ENCODE results near the gene CHODL.

The CHODL gene

DNA sequence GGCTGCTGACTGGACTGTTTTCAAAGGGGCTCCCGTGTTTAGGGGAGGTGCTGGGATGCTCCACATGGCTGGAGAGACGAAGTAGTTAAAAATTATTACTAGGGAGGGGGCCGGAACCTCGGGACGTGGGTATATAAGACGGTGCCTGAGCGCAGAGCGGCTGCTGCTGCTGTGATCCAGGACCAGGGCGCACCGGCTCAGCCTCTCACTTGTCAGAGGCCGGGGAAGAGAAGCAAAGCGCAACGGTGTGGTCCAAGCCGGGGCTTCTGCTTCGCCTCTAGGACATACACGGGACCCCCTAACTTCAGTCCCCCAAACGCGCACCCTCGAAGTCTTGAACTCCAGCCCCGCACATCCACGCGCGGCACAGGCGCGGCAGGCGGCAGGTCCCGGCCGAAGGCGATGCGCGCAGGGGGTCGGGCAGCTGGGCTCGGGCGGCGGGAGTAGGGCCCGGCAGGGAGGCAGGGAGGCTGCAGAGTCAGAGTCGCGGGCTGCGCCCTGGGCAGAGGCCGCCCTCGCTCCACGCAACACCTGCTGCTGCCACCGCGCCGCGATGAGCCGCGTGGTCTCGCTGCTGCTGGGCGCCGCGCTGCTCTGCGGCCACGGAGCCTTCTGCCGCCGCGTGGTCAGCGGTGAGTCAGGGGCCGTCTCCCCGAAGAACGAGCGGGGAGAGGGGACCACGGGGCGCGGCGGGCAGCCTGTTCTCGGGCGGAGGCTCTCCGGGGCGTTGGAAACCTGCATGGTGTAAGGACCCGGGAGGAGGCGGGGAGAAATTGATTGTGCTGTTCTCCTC lies at the start of gene CHODL:
TSS of gene CHODL (plus strand) at position 163 of the 793 bp plus-strand sequence. CDS start at position 554, 391 bp downstream.
- DNase-seq (ENCODE audit: low read depth in 2 of 2, low spot score in 1 of 2): no peak

GRCh38 chr21:18204931-18205330 lies 39.7 kb upstream of the CHODL start:
- DNase-seq (ENCODE audit: low read depth in 2 of 2, low spot score in 1 of 2): no peak

- DNase-seq (ENCODE audit: low read depth in 2 of 2, low spot score in 1 of 2): no peak
These were observed 26.3 kb upstream of the CHODL start for GRCh38 chr21:18218331-18218730.

GRCh38 chr21:18220498-18220897 lies 24.1 kb upstream of the CHODL start:
- DNase-seq (ENCODE audit: low read depth in 2 of 2, low spot score in 1 of 2): no peak

- no peak for DNase-seq (ENCODE audit: low read depth in 2 of 2, low spot score in 1 of 2)
These were observed 22.3 kb upstream of the CHODL start for GRCh38 chr21:18222346-18222745.

GRCh38 chr21:18228060-18228739 lies 16.4 kb upstream of the CHODL start:
- DNase-seq (ENCODE audit: low read depth in 2 of 2, low spot score in 1 of 2): no peak

DNA sequence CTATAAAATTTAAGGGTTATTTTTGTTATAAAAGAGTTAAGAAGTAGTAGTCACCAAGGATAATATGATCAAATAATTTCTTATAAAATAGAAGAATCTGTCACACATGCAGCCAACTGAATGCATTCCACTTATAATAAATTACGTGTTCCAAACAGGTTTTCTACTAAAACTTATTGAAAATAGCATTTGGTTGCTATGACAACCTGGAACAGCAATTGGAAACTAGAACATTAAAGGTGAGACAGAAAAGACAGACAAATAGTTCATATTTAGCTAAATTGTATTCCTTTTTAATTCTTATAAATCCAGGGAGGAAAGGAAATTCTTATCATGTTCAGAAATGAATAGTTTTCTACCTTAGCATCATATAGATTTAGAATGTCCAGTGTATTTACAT lies 9.1 kb upstream of the CHODL start:
- DNase-seq (ENCODE audit: low read depth in 2 of 2, low spot score in 1 of 2): no peak

DNA sequence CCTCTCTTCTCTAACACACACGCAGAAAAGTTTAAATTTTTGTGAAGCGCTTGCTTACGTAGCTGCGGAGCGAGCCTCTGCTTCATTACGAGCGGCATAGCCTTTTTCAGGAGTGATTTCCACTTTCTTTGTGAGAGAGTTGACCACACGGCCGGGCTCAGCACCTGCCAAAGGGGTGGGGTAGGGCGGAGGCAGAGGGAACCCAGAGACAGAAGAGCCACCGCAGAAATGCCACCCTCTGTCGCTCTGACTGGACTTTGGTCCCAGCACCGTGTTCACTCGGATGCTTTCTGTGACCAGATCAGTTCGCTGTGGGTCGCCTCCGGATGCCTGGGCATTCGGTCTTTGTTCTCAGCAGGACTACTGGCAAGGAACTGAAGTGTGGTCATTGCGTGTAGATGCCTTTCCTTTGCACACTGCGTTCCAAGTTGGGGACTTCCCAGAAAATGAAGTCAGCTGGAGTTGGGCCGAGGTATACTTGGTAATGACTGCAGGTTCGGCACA lies 883 bp downstream of the CHODL start:
- DNase-seq (ENCODE audit: low read depth in 2 of 2, low spot score in 1 of 2): no peak

DNA sequence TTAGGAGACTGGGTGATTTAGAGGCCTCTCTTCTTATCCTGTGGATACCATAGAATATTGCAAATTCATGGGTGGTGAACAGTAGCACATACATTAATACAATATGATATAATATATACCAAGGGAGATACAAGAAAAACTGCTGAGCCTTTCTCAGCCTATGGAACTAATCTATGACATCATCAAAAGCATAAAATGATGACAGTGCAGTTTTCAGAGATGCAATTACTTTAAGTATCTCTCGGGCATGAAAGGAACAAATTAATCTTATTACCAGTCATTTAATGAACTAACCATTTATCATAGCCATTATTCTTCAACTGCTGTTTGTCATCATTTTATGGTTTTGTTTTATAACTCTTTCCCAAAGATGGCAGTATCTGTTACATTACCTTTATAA lies 3.5 kb downstream of the CHODL start:
- DNase-seq (ENCODE audit: low read depth in 2 of 2, low spot score in 1 of 2): no peak

GRCh38 chr21:18249672-18250071 lies 5.0 kb downstream of the CHODL start:
- no peak for DNase-seq (ENCODE audit: low read depth in 2 of 2, low spot score in 1 of 2)

DNA sequence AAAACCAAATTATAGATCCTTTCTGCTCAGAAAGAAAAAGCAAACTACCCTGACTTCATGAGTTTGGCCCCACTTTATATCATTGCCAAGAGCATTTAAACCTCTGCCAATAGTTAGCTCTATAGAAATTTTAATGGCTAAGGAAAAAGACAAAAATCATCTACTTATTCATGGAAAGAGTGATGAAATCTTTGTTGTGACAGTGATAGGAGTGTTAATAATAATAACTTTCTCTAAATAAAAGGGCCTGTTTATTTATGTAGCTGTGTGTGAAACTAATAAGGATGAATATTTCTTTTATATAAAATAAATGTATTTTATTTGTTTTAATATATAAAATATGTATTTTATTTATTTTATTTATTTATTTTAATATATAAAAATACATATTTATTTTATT lies 6.4 kb downstream of the CHODL start:
- DNase-seq (ENCODE audit: low read depth in 2 of 2, low spot score in 1 of 2): no peak

- no peak for DNase-seq (ENCODE audit: low read depth in 2 of 2, low spot score in 1 of 2)
These were observed 7.6 kb downstream of the CHODL start for GRCh38 chr21:18252256-18252655.

GRCh38 chr21:18252680-18253079 lies 8.0 kb downstream of the CHODL start:
- DNase-seq (ENCODE audit: low read depth in 2 of 2, low spot score in 1 of 2): no peak

DNA sequence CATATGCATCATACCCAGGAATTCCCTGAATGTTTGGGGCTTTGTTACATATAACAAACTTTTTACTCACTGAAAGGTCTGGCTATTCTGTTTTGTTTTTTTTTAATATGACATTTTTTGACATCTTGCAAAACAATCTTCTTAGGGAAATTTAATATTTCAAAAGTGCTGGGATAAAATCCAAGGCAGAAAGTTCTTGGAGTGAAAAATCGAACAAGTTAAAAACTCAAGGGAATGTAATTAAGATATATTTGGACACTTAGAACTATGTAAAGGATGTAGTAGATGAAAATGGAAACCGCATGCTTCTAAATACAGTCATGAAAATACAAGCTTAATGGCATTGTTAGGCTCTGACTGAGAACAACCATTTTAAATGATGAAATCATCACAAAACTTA lies 8.6 kb downstream of the CHODL start:
- DNase-seq (ENCODE audit: low read depth in 2 of 2, low spot score in 1 of 2): no peak

GRCh38 chr21:18253799-18254198 lies 9.2 kb downstream of the CHODL start:
- no peak for DNase-seq (ENCODE audit: low read depth in 2 of 2, low spot score in 1 of 2)

DNA sequence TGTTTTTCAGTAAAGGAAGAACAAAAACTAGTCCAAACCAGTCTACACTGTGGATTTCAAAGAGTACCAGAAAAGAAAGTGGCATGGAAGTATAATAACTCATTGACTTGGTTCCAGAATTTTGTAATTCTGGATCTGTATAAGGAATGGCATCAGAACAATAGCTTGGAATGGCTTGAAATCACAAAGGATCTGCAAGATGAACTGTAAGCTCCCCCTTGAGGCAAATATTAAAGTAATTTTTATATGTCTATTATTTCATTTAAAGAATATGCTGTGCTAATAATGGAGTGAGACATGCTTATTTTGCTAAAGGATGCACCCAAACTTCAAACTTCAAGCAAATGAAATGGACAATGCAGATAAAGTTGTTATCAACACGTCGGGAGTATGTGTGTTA lies 21.3 kb downstream of the CHODL start:
- no peak for DNase-seq (ENCODE audit: low read depth in 2 of 2, low spot score in 1 of 2)

- no peak for DNase-seq (ENCODE audit: low read depth in 2 of 2, low spot score in 1 of 2)
These were observed 22.9 kb downstream of the CHODL start for GRCh38 chr21:18267496-18267895.

GRCh38 chr21:18268906-18269305 lies 24.3 kb downstream of the CHODL start:
- DNase-seq (ENCODE audit: low read depth in 2 of 2, low spot score in 1 of 2): no peak

GRCh38 chr21:18269856-18270255 lies 25.2 kb downstream of the CHODL start:
- DNase-seq (ENCODE audit: low read depth in 2 of 2, low spot score in 1 of 2): no peak

DNA sequence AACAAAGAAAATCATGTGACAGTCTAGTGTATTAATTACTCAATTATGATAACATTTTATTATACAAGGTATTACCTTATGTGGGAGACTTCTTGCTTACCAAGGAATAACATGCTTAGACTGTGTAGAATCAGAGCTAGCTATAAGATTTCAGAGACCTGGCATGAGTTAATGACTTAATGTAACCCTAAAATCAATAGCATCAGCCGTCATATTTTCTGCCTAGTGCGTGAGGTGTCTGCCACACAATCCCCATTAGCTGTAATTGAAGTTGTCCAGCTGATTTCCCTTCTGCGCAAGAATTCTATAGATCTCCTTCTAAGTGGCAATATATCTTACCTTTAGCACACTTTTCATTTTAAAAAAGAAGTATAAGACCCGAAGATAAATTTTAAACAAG lies 28.8 kb downstream of the CHODL start:
- DNase-seq (ENCODE audit: low read depth in 2 of 2, low spot score in 1 of 2): no peak

DNA sequence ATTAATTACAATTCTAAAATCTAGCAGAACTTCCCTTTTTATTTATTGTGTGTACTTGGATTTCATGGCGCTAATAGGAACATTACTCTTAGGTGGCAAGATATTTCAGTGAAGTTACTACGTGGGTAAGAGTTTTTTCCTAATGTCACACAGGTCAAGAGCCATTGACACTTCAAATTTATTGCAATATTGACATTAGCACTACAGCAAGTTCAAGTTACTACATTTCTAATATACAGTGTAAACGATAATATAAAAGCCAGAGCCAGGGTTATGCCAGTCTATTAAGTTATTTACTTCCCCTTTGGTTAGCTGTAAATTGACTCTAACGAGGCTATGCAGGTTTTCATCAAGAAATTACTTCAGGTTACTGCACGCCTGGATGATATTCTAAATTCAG lies 29.7 kb downstream of the CHODL start:
- DNase-seq (ENCODE audit: low read depth in 2 of 2, low spot score in 1 of 2): no peak

DNA sequence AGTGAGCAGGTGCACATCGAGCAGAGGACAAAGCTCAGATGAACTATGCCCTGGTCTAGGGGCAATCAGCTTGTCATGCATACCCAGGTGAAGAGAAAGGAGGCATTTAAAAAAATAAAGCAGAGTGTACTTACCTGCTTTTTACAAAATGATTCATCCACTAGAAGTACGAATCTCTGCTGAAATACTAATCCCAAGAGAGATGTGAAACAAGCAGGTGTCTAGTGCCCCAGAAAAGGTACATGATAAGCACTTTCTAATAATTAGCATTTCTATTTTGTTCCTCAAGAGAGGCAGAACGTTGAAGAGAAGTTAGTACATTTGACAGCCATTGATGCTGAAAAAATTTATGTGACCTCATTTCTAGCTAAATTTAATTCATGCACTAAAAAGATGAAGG lies 31.1 kb downstream of the CHODL start:
- DNase-seq (ENCODE audit: low read depth in 2 of 2, low spot score in 1 of 2): no peak

- no peak for DNase-seq (ENCODE audit: low read depth in 2 of 2, low spot score in 1 of 2)
These were observed 40.7 kb downstream of the CHODL start for GRCh38 chr21:18285379-18285778.
